T47D (cell line): Measurements from ENCODE around the gene GYG1.
A peak's percentile ranks its signal among the peaks of the same experiment; 100 is the strongest.

Source experiments
- DNase-seq, 2 experiments: peaks; one replicate each; pipeline versions ENCODE4 v3.0.0 to v3.0.0-alpha.2; 2011 to 2012; ENCODE audit warnings: low read depth in 1 of 2, low spot score in 1 of 2
- JUND ChIP-seq: IDR thresholded peaks from 2 replicates; pipeline ENCODE4 v1.6.1; 2012; ENCODE audit warnings: low read depth
- in situ Hi-C: cut with HindIII; loops from 2 replicates; pipeline ENCODE4 v1.10.0; 2016; ENCODE audit warnings: low sequenced_read_pairs, low pct_unique_long_range_greater_than_20kb

The GYG1 gene

GRCh38 chr3:149011676-149012075, 20.3 kb downstream of the GYG1 start:
- in situ Hi-C loops, result no loop called here
- no peak for DNase-seq
- TF ChIP-seq JUND, result no peak

DNA sequence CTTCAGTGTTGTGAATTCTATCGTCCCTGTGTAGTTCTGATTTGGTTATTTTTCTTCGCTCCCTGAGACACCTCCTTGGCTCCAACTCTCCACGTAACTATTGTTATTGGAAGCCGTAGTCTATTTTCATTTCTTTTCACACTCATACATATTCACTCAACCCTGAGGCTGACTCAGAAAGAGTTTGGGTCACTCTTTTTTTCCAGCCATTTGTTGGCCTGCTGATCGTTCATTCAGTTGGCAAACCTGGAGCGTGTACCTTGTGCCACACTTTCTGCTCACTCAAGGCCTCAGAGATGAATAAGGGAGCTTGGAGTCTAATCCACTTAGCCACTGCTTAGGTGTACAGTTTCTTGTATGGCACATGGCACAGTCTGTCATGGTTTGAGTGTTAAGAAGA, 22.4 kb downstream of the GYG1 start:
- no peak for TF ChIP-seq JUND
- in situ Hi-C loops, result no loop called here
- DNase-seq, result no peak

GRCh38 chr3:149015393-149015792, 24.1 kb downstream of the GYG1 start:
- no peak for DNase-seq
- no peak for TF ChIP-seq JUND
- in situ Hi-C loops, result no loop called here

GRCh38 chr3:149016242-149016641, 24.9 kb downstream of the GYG1 start:
- no peak for TF ChIP-seq JUND
- no peak for DNase-seq
- in situ Hi-C loops, result no loop called here

DNA sequence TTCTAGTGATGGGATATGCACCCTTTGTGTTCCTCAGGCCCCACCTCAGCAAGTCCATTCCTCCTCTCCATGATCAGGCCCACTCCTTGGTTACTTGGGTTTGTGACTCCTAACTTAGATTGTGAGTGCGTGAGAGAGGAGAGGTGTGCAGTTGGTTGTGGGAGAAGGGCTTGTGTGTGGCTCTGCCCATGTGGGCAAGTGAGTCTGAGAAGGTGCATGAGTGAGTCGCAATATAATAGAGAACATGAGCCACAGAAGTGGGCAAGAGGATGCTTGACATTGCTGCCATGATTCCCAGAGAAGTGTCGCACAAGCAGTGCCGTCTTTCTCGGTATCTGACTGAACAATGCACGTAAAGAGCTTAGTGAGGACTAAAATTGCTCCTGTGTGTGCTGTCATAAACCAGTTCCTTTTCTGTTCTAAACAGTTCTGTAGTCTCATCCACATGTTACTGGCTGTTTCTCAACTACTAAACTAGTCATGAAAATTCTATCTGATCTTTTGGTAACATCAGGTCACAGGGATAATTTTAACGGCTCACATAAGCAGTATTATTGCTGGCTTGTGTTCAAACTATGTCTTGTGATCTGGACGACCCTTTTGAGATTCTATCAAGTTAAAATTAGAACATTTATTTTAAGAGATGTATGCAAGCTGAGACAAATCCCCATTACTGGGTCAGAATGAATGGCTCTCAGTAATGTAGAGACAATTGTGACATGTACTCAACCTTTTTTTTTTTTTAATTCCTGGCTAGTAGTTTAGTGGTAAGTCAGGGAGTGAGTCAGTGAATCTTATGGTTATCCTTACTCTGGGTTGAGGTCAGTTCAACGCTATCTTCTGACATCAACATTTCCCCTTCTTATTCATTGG, 25.6 kb downstream of the GYG1 start:
- in situ Hi-C loops, result no loop called here
- DNase-seq, result no peak
- TF ChIP-seq JUND, result no peak

- no peak for DNase-seq
- no peak for TF ChIP-seq JUND
- in situ Hi-C loops, result no loop called here
These were observed 26.9 kb downstream of the GYG1 start for GRCh38 chr3:149018247-149018646.

- in situ Hi-C loops, result no loop called here
- no peak for TF ChIP-seq JUND
These were observed 28.2 kb downstream of the GYG1 start for GRCh38 chr3:149019580-149019979.

DNA sequence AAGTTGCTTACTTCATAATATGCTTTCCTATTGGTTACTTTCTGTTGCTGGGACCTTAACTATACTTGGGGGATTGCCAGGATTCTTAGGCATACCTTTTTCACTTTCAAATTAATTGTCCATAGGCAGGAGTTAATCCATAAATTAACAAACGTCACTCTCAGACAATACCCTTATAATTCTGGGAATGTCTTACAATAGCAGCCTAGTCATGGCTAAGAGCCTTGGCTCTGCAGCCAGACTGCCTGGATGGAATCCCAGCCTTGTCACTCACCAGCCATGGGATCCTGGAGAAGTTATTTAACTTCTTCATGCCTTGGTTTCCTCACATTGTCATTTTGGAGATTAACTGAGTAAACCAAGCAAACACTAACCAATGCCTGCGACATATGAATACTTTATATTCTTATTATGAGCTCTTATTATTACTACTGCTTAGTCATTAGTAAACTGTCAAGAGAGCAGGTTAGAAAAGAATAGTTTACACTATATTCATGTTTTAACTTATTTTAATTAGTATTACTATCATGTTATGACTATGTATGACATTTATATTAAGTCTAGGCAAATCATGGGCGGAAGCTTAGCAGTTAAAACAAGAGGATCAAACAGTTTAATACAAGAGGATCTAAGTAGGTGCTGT, 29.0 kb downstream of the GYG1 start:
- in situ Hi-C loops, result no loop called here
- no peak for TF ChIP-seq JUND
- no peak for DNase-seq

More at GRCh38 chr3:149019580-149019979, 28.2 kb downstream of the GYG1 start:
- DNase-seq, result peak in 1 of 2 experiments; percentile 16

DNA sequence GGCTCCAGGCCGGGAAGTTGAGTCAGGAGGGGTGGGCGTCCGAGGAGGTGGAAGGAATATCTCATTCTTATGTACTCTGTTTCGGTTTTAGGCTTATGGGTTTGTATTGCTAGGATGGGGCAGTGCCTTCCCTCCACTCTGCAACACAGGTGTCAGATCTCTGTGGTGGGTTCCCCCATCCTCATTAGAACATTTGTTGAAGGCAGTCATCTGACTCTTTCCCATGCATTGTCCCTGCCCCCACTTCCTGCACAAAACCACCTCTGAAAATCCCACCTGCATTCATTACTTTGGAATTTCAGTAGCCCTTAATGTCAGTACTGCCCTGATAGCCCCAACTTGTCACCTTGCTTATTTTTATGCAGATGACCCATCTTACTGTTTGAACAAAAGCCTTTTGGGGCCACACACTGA, 29.5 kb downstream of the GYG1 start:
- no peak for TF ChIP-seq JUND
- DNase-seq, result no peak
- in situ Hi-C loops, result no loop called here

DNA sequence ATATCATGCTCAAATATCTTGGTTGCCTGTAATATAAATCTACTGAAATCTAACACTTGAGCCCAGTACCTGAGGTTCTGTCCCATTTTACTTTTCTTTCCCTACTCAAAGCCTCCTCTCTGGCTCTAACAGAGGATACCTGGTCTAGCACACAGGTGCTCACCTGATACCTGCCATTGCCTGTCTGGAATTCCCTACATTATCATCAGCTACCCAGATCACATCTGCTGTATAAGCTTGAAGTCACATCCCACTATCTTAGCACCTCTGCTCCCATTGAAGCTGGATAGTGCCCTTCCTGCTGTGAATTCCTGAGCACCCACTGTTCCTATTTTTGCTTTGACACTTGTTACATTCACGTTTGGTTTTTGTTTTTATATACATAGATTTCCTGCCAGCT, 30.5 kb downstream of the GYG1 start:
- TF ChIP-seq JUND, result no peak
- no peak for DNase-seq
- in situ Hi-C loops, result no loop called here

GRCh38 chr3:149023951-149024350, 32.6 kb downstream of the GYG1 start:
- in situ Hi-C loops, result no loop called here
- no peak for DNase-seq
- TF ChIP-seq JUND, result no peak

DNA sequence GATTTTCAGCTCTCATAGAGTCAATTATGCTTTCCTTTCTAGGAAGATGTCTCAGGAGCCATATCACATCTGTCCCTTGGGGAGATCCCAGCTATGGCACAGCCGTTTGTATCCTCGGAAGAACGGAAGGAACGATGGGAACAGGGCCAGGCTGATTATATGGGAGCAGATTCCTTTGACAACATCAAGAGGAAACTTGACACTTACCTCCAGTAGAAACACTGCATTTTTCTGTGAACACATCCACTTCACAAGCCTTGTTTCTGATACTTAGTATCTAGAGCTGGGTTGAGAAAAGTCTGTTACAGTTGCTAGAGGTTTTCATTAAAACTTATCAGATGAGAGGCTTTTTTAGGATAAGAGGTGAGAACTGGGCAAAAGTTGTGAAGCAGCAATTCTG, 35.4 kb downstream of the GYG1 start:
- no peak for TF ChIP-seq JUND
- no peak for DNase-seq
- in situ Hi-C loops, result no loop called here

- DNase-seq, result no peak
- no peak for TF ChIP-seq JUND
- in situ Hi-C loops, result no loop called here
These were observed 39.8 kb downstream of the GYG1 start for GRCh38 chr3:149031096-149031495.

GRCh38 chr3:149037684-149038083, 46.3 kb downstream of the GYG1 start:
- DNase-seq, result no peak
- in situ Hi-C loops, result no loop called here
- TF ChIP-seq JUND, result no peak
